Head of caudate nucleus (tissue), 42 donors: ENCODE data around the gene ZMYND11.
"Not testable (repeated sequence)": the region's sequence is repeated elsewhere in the genome, so short reads cannot be mapped to it uniquely, and the experiment has no call there.

Source experiments
- DNase-seq, 42 donors: peaks; one replicate each; pipeline versions ENCODE4 v3.0.0 to v3.0.0-alpha.2; 2020 to 2021; ENCODE audit warnings: mixed read lengths in 7 of 42
- intact Hi-C: fragments of 100-400 bp; cut with DNase I; formaldehyde crosslinking; loops from one replicate; pipeline ENCODE4 v1.15.0; 2022

Gene ZMYND11

GRCh38 chr10:298033-298432 is 162.8 kb downstream of the ZMYND11 start:
- intact Hi-C loops, result no loop called here
- no peak for DNase-seq

GRCh38 chr10:299512-299911 is 164.3 kb downstream of the ZMYND11 start:
- intact Hi-C loops, result no loop called here
- DNase-seq, result no peak

DNA sequence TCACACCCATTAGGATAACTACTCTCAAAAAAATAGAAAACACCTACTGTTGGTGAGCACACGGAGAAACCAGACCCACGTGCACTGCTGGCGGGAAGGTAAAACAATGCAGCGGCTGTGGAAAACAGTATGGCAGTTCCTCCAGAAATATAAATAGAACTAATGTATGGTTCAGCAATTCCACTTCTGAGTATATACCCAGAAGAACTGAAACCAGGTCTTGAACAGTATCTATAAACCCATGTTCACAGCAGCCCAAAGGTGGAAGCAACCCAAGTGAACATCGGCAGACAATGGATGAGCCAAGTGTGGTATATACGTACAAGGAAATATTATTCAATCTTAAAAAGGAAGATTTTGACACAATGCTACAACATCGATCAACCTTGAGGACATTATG is 164.7 kb downstream of the ZMYND11 start:
- intact Hi-C loops, result no loop called here

DNA sequence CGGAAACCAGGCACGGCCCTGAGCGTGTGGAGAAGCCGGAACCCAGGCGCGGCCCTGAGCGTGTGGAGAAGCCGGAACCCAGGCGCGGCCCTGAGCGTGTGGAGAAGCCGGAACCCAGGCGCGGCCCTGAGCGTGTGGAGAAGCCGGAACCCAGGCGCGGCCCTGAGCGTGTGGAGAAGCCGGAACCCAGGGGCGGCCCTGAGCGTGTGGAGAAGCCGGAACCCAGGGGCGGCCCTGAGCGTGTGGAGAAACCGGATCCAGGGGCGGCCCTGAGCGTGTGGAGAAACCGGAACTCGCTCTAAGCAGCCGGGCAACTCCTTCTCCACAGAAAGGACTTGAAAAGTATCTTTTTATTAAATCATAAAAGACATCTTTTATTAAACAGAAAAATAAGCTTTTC is 165.3 kb downstream of the ZMYND11 start:
- DNase-seq, intact Hi-C loops: not testable (repeated sequence)

More for the DNA sequence above, 164.7 kb downstream of the ZMYND11 start:
- DNase-seq, result no peak

- DNase-seq, result no peak
- intact Hi-C loops, result no loop called here
These were observed 166.3 kb downstream of the ZMYND11 start for GRCh38 chr10:301536-301935.
